Activated gamma-delta T cell treated with Interleukin-2 at 50 U/mL for 16 hours (primary cell): ENCODE results near the gene CCSER1.

Source experiments
- DNase-seq: peaks from one replicate; pipeline ENCODE4 v3.0.0-alpha.2; 2020

Gene CCSER1

GRCh38 chr4:90198086-90198847 is 71.1 kb downstream of the CCSER1 start:
- DNase-seq: no peak

DNA sequence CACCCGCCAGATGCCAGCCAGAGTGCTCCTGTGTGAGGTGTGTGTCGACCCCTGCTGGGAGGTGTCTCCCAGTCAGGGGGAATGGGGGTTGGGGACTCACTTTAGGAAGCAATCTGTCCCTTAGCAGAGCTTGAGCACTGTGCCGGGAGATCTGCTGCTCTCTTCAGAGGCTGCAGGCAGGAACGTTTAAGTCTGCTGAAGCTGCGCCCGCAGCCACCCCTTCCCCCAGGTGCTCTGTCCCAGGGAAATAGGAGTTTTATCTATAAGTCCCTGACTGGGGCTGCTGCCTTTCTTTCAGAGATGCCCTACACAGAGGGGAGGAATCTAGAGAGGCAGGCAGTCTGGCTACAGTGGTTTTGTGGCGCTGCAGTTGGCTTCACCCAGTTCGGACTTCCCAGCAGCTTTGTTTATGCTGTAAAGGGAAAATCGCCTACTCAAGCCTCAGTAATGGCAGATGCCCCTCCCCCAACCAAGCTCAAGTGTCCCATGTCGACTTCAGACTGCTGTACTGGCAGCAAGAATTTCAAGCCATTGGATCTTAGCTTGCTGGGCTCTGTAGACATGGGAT is 80.8 kb downstream of the CCSER1 start:
- no peak for DNase-seq

DNA sequence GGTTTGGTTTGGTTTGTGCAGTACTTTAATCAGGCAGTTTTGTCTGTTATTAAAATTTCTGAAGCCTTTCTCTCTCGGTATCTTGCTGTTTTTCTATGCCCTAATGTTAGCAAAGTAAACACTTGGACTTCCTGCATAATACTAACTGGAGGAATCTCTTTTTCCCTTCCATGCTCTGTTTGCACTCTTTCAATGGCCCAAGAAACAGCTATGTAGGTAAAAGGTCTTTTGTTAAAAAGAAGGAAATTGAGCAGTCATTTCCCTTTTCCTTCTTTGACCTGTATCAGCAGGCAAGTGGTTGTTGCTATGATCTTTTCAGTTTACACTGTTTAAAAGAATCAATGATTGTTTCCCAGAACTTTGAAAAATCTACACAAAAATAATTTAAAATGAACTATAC is 82.7 kb downstream of the CCSER1 start:
- DNase-seq: no peak

- DNase-seq: no peak
Observed at GRCh38 chr4:90211174-90211573, 84.0 kb downstream of the CCSER1 start.

DNA sequence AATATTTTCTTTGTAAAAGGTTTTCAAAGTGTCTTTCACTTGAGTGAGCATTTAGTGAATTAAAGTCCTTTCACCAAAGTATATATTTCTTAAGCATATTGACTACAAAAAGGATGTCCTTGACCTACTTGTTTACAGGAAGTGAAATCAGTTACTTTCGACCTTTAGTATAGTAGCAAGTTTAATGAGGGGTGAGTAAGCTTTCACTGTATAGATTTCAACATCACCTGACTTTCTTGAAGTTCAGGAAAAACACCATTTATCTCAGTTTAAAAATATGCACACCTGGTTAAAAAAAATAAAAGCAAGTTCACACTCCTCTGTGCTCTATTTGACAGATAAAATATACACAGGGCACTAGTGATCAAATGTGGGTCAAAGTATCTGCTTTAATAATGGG is 88.1 kb downstream of the CCSER1 start:
- DNase-seq: no peak

DNA sequence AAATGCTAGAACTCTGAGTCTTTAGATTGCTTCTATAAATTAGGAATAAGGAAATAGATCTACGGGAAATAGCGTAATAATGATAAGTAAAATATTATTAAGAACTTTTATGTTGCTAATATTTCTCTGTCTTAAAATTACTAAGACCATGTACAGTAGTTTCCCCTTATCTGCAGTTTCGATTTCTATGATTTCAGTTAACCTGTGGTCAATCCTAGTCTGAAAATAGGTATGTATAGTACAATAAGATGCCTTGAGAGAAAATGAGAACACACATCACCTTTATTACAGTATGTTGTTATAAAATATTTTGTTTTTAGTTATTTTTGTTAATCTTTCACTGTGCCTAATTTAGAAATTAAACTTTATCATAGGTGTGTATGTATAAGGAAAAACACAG is 92.6 kb downstream of the CCSER1 start:
- DNase-seq: no peak

DNA sequence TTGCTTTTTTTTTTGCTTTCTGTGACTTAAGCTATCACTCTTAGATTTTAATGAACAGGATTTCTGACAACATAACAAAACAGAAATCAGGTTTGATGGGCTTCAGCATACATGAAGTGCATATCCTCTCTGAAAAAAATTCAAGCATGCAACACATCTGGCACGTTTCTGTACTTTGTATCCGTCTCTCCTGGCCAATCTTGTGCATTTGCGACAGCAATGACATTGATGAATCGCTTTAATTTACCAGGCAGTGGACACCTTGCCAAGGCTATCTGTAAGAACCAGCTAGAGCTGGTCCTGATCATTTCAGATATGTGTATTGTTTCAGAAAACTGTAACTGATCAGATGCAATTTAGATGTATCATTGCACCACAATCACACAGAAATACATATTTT is 93.3 kb downstream of the CCSER1 start:
- no peak for DNase-seq

DNA sequence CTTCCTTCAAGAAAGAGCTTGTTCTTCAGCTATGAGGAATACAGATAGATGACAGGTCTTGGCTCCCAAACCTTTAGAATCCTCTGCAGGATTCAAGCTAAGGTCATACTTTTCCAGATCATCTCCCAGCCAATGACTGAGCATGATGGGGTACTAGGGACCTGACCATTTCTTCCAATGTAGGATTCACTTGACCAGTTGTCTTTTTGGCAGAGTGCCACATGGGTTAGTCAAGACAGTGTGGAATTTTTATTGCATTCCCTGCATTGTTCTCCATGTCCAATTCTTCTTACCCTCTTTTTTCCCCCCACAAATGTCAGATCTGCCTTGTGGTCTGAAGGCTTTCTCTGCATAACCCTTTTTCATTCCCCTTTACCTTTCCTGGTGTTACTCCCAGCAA is 99.5 kb downstream of the CCSER1 start:
- no peak for DNase-seq

- DNase-seq: no peak
Observed at GRCh38 chr4:90227177-90227576, 100.0 kb downstream of the CCSER1 start.

DNA sequence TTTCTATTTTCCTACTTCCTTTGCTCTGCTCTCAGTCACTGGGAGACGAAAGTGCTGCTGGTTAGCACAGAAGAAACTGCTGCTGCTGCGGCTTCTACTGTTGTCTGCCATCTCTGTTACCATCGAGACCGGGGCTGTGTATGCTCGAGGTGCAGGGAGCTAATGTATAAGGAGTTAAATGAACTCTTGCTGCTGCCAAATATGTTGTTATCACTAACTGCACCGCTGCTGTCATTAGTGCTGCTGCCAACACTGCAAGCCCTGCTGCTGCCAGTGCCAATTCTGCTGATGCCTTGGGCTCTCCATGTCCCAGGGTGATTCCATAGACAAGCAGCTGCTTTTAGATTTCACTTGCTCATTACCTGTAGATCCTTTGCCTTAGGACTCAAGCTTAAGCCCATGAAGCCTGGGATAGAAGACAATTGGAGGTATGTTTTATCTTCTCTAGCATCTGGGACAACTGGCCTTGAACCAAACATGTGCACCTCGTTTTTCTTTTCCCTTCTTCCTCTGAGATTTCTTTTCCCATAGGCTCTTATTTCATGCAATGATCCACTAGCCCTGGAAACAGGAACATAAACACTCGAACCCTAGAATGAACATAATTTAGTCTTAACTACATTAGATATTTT is 107.8 kb downstream of the CCSER1 start:
- DNase-seq: no peak

DNA sequence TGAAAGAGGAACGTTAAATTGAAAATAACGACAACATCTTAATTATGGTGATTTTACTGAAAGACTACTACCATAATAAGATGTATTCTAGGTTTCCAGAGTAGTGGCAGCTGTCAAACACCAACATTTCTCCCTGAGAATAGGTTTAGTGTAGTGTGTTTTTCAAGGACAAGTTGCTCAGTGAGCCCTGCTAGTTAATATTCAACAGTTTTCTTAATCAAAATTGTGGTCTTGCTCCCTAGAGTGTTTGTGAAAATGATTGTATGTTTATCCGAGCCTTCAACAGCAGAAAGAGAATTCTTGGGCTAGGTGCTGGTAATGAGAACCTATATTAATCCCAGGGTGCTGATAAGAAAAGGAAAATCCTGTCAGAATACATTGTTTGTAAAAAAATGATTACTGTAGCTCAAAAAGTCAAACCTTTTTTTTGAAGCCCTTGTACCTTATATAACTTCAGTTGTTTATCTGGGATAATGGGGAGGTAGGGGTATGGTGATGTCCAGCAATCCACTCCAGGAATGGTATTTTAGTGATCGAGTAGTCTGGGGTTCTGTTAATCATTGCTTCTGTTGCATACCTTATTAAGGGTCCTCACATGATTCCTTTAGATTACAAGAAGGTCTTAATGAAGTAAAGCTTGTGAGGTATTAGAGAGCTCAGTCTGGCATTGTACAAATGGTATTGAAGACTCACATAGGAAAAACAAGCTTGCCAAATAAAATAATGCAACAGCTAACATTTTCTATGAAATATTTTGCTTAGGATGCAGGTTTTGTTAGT is 110.7 kb downstream of the CCSER1 start:
- DNase-seq: no peak

- DNase-seq: no peak
Observed at GRCh38 chr4:90240333-90240732, 113.1 kb downstream of the CCSER1 start.

DNA sequence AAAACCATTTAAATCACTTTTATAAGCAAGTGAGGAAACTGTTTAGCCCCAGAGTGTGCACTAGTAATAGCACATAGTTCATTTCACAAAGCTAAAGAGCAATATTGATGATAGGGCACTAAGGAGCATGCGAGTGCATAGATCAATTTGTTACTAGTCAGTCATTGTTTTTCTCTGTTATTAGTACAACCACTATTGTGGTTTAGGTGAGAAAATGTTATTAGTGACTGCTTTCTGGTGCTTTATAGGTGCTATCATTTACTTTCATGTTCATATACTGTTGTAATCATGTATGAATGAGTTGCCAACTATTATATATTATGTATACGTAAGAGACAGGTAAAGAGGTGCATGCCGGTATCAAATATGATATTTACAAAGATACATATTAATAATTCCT is 113.8 kb downstream of the CCSER1 start:
- no peak for DNase-seq

DNA sequence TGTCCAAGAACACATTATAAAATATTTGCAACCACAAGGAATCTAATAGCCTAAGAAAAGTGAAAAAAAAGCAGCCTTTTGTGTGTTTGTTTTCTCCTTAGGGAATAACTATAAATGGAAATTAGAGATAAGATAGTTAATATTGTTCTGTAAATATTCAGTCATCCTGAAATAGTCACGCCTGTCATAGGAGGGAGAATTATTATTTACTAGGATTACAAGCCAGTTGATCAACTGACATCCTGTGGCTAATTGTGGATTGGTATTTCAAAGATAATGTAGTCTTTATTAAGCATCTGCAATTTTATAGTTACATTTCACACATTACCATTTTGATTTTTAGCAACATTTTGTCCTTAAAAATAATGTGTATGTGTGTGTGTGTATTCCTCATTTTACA is 118.6 kb downstream of the CCSER1 start:
- no peak for DNase-seq

DNA sequence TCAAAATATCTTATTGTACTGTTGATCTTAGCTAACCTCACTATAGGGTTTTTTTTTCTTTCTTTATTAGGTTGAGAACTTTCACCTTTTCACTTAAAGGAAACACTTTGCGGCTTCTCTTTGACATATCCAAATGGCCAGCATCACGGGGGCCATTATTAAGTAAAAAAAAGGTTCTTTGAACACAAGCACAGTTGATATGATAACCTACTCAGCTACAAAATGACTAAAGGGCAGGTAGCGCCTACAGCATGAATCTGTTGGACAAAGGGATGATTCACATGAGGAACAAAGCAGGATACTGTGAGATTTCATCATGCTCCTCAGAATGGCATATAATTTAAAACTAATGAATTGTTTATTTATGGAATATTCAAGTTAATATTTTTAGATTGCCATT is 119.6 kb downstream of the CCSER1 start:
- no peak for DNase-seq

GRCh38 chr4:90254357-90254756 is 127.2 kb downstream of the CCSER1 start:
- no peak for DNase-seq

GRCh38 chr4:90274175-90274574 is 147.0 kb downstream of the CCSER1 start:
- no peak for DNase-seq

DNA sequence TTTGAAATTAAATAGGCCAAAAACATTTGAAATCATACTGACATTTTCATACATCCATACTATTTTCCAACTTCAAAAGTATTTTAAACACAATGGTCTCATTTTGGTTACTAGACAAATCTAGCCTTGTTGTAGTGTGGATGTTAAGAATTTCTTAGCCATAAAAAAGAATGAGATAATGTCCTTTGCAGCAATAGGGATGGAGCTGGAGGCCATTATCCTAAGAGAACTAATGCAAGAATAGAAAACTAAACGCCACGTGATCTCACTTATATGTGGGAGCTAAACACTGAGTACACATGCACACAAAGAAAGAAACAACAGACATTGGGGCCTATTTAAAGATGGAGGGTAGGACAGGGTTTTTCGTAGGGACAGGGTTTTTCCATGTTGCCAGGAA is 153.8 kb downstream of the CCSER1 start:
- no peak for DNase-seq

- DNase-seq: no peak
Observed at GRCh38 chr4:90281541-90282355, 154.6 kb downstream of the CCSER1 start.

DNA sequence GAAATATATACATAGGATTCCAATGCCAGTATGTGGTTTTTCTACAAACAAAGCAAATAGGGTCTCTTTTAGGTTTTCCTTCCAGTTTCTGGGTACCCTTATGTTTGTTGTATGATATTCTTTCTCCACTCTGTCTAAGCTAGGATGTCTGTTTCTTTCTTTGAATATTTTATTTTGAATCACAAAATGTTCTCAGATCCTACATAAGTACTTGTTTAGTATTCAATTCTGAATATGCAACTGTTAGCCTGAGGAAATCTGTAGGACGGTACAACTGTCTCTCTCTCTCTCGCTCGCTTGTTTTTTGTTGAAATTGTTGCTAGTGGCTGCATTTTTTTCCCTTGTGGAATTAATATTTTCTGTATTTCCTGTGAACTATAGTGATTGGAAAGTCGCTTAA is 163.2 kb downstream of the CCSER1 start:
- DNase-seq: no peak

- DNase-seq: no peak
Observed at GRCh38 chr4:90292438-90292837, 165.2 kb downstream of the CCSER1 start.

GRCh38 chr4:90293320-90293719 is 166.1 kb downstream of the CCSER1 start:
- DNase-seq: no peak

GRCh38 chr4:90299373-90299772 is 172.2 kb downstream of the CCSER1 start:
- no peak for DNase-seq
